GM12892 (cell line): ENCODE measurements around the gene INVS.

Source experiments
- POLR2A ChIP-seq: IDR thresholded peaks from 2 replicates; pipeline ENCODE4 v1.6.1; 2011; ENCODE audit warnings: low read depth, low read length, control low read depth
- POLR2AphosphoS5 ChIP-seq: IDR thresholded peaks from 2 replicates; pipeline ENCODE4 v1.6.1; 2011; ENCODE audit warnings: low read depth, low read length, control low read depth

GRCh38 chr9:100058699-100059579 is 40.1 kb upstream of the INVS start:
- no peak for TF ChIP-seq POLR2A
- TF ChIP-seq POLR2AphosphoS5 = no peak
